Neutrophil (primary cell): ENCODE results near the gene OR2T27.

ENCODE experiments used
- H3K27ac ChIP-seq: fragments of 200-600 bp; sonication (generic); 2 replicates; pipeline ENCODE4 v1.5.1; 2016; ENCODE audit warnings: mild to moderate bottlenecking, moderate library complexity
- H3K27me3 ChIP-seq: fragments of 200-600 bp; sonication (generic); 2 replicates; pipeline ENCODE4 v1.6.0; 2016; ENCODE audit warnings: mild to moderate bottlenecking
- H3K36me3 ChIP-seq: fragments of 200-600 bp; sonication (generic); 2 replicates; pipeline ENCODE4 v1.5.1; 2017
- H3K4me1 ChIP-seq, 2 experiments: fragments of 200-600 bp in 1 of 2; sonication (generic) in 1 of 2; 1 replicate in 1 of 2; 2 replicates in 1 of 2; pipeline versions ENCODE4 v1.5.1 to v1.6.1; 2013 to 2016; ENCODE audit warnings: low read depth in 1 of 2, low read length in 1 of 2, mild to moderate bottlenecking in 1 of 2, moderate library complexity in 1 of 2; ENCODE audit not compliant: control insufficient read depth in 1 of 2, insufficient read depth in 1 of 2
- H3K4me3 ChIP-seq, 2 experiments: fragments of 200-600 bp in 1 of 2; sonication (generic) in 1 of 2; 1 replicate in 1 of 2; 2 replicates in 1 of 2; pipeline ENCODE4 v1.5.1; 2013 to 2016; ENCODE audit warnings: low read depth in 1 of 2, low read length in 1 of 2, mild to moderate bottlenecking in 1 of 2, moderate library complexity in 1 of 2
- H3K9me3 ChIP-seq: fragments of 200-600 bp; sonication (generic); 2 replicates; pipeline ENCODE4 v1.5.1; 2016
- TF ChIP-seq, protein P1 (sequence below): fragments of 200-600 bp; sonication (generic); IDR thresholded peaks from 2 replicates; pipeline ENCODE4 v1.5.1; 2016; ENCODE audit warnings: antibody characterized with exemption

The OR2T27 gene

DNA sequence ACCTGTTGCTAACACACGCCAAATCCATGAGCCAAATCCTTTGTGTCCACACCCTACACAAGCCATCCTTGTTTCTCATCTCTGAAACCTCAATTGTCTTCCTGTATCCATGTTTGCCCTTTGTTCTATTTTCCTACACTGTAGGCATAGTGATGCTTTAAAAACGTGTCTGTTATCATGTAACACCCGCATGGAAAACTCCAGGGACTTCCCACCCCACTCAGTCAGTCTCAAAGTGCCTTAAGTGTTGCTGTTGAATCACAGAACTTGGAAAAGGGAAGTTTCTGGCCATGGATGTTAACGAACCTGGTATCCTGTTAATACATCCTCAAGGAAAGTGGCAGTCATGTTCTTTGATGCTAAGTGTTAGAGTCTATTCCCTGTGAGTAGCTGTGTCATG is 30.2 kb downstream of the OR2T27 start:
- H3K4me1 ChIP-seq: no peaks in the 10 kb centered on the region
- TF ChIP-seq, protein P1, sequence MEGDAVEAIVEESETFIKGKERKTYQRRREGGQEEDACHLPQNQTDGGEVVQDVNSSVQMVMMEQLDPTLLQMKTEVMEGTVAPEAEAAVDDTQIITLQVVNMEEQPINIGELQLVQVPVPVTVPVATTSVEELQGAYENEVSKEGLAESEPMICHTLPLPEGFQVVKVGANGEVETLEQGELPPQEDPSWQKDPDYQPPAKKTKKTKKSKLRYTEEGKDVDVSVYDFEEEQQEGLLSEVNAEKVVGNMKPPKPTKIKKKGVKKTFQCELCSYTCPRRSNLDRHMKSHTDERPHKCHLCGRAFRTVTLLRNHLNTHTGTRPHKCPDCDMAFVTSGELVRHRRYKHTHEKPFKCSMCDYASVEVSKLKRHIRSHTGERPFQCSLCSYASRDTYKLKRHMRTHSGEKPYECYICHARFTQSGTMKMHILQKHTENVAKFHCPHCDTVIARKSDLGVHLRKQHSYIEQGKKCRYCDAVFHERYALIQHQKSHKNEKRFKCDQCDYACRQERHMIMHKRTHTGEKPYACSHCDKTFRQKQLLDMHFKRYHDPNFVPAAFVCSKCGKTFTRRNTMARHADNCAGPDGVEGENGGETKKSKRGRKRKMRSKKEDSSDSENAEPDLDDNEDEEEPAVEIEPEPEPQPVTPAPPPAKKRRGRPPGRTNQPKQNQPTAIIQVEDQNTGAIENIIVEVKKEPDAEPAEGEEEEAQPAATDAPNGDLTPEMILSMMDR: no peak
- H3K4me3 ChIP-seq: no peak overlapping the region
- H3K27ac ChIP-seq: no peak overlapping the region
- no peaks in the 10 kb centered on the region for H3K27me3 ChIP-seq
- no peaks in the 10 kb centered on the region for H3K9me3 ChIP-seq
- H3K36me3 ChIP-seq: no peaks in the 10 kb centered on the region

DNA sequence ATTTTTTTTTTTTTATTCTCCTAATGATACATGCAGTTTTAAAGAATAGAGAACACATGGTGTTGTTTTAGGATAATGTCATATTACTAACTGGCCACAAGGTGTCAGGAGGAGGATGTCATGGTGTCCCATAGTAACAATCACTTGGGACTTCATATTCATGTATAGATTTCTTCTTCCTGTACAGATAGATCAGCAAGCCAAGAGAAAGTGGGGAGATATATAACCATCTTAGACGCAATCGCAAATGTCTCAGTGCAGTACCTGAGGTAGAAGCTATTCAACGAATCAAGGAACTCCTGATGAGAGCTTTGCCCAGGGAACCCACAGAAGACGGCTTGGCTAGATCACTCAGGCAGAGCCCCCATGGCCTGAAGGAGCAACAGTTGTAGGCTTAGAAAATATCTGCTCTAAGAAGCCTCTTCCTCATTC is 32.7 kb downstream of the OR2T27 start:
- Histone ChIP-seq H3K27me3 (no peaks in the 10 kb centered on the region), H3K36me3 (no peaks in the 10 kb centered on the region), H3K27ac (no peak overlapping the region), H3K9me3 (no peaks in the 10 kb centered on the region), H3K4me3 (no peak overlapping the region), H3K4me1 (no peaks in the 10 kb centered on the region)
- TF ChIP-seq, protein P1: peak; percentile 46

DNA sequence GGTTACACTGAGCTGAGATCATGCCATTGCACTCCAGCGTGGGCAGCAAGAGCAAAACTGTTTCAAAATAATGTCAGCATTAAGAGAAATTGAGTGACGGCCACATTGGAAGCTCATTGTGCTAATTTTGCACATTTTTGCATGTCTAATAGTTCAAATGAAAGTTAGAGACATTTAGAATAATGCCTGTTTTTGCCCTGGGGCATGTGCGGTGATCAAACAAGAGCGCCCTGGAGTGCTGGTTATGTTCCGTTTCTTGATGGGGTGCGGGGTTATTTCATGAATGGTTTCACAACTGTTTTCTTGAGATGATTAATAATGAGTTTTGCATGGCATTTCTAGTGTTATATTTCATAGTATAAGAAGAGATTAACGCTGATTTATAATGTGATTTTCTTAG is 33.6 kb downstream of the OR2T27 start:
- H3K27me3 ChIP-seq: no peaks in the 10 kb centered on the region
- TF ChIP-seq, protein P1: no peak
- no peaks in the 10 kb centered on the region for H3K36me3 ChIP-seq

DNA sequence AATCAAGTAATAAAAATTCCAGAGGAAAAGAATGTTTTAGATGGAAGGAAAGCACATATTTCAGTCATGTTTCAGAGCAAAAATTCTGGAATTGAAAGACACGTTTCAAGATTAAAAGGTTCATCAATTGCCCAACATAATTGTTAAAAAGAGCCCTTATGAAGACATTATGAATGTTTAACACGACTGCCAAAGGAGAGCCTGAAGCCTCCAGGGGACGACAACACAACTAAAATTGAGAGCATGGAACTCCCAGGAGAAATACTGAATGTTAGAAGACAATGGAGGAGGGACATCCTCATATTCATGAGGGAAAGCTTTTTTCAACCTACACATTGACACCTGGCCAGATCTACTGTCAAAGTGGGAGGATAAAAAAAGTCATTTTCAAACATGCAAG is 36.5 kb downstream of the OR2T27 start:
- Histone ChIP-seq H3K4me1 (no peaks in the 10 kb centered on the region), H3K9me3 (no peaks in the 10 kb centered on the region), H3K27me3 (no peaks in the 10 kb centered on the region), H3K27ac (no peak overlapping the region), H3K36me3 (no peaks in the 10 kb centered on the region), H3K4me3 (no peak overlapping the region)
- TF ChIP-seq, protein P1: no peak

More for the DNA sequence above, 33.6 kb downstream of the OR2T27 start:
- H3K9me3 ChIP-seq: no peaks in the 10 kb centered on the region
- H3K4me3 ChIP-seq: no peak overlapping the region
- H3K4me1 ChIP-seq: no peaks in the 10 kb centered on the region
- no peak overlapping the region for H3K27ac ChIP-seq

DNA sequence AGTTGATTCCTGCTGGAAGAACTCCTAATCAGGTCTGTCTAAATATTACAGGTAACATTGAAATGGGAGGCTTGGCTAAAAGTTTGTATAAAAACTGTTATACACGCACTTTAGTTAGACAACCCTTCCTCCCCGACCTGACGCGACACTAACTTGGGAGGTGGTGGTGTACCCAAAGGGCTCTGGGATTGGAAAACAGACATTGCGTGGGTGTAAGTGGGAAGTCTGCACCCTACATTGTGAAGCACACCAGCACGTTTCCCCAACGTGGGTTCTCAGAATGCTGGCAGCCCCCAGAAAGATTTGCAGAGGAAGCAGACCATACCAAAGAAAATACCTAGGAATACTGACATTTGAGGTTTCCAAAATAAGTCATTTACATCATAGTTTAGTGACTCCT is 37.2 kb downstream of the OR2T27 start:
- H3K36me3 ChIP-seq: no peaks in the 10 kb centered on the region
- no peak overlapping the region for H3K27ac ChIP-seq
- H3K9me3 ChIP-seq: no peaks in the 10 kb centered on the region
- no peaks in the 10 kb centered on the region for H3K4me1 ChIP-seq
- TF ChIP-seq, protein P1: no peak
- no peaks in the 10 kb centered on the region for H3K27me3 ChIP-seq
- no peak overlapping the region for H3K4me3 ChIP-seq

DNA sequence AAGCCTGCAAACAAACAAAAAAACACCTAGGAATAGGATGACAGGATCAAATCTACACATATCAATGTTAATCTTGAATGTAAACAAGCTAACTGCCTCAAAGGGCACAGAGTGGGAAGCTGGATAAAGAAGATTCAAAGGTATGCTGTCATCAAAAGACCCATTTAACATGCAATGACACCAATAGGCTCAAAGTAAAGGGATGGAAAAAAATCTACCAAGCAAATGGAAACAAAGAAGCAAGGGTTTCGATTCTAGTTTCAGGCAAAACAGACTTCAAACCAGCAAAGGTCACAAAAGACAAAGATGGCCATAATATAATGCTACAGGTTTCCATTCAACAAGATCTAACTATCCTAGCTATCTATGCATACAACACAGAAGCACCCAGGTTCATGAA is 41.6 kb downstream of the OR2T27 start:
- H3K4me3 ChIP-seq: no peak overlapping the region
- TF ChIP-seq, protein P1: no peak
- H3K27me3 ChIP-seq: no peaks in the 10 kb centered on the region
- H3K9me3 ChIP-seq: no peaks in the 10 kb centered on the region
- no peaks in the 10 kb centered on the region for H3K36me3 ChIP-seq
- H3K27ac ChIP-seq: no peak overlapping the region
- H3K4me1 ChIP-seq: no peaks in the 10 kb centered on the region
